Panc1 (cell line): ENCODE data around the gene SLC6A2. TPM values are rescaled to one million over a fixed set of nuclear protein-coding genes. Genes with fewer than 3 reads are reported as not detected.

Source experiments
- ATAC-seq: fragments of 200-7000 bp; cut with Tn5 transposase; 2 replicates; pipeline ENCODE4 v1.9.1; 2020; ENCODE audit warnings: mild to moderate bottlenecking, moderate library complexity
- BruUV-seq: library from RNA; stranded (reverse); fragments of 400-500 nt; replicated peaks from 2 replicates; lab custom pipeline; 2021; lab: Mats Ljungman, UMichigan
- CTCF ChIA-PET: fragments of 300-600 bp; sonication (Branson Sonifier 250); formaldehyde crosslinking; loops from one replicate; lab custom pipeline; 2022; ENCODE audit warnings: antibody characterized with exemption; lab: Charles Lee
- POLR2A ChIA-PET: fragments of 300-600 bp; sonication (Branson Sonifier 250); formaldehyde crosslinking; loops from one replicate; lab custom pipeline; 2022; ENCODE audit warnings: antibody characterized with exemption; lab: Charles Lee
- DNase-seq: peaks from one replicate; pipeline ENCODE4 v3.0.0-alpha.2; 2010; ENCODE audit warnings: low read depth, low spot score
- H3K27ac ChIP-seq: 2 replicates; pipeline ENCODE4 v1.5.1; 2011; ENCODE audit warnings: mild to moderate bottlenecking, low read length, inconsistent platforms
- H3K27me3 ChIP-seq: fragments of 200-500 bp; sonication (Bioruptor generic); 2 replicates; pipeline ENCODE4 v1.6.0; 2014; ENCODE audit warnings: low read length, inconsistent platforms; ENCODE audit not compliant: control insufficient read depth, insufficient read depth
- H3K36me3 ChIP-seq: fragments of 200-500 bp; sonication (Bioruptor generic); 2 replicates; pipeline ENCODE4 v1.5.1; 2014; ENCODE audit warnings: inconsistent platforms, mild to moderate bottlenecking, low read length, moderate library complexity; ENCODE audit not compliant: control insufficient read depth, insufficient read depth
- H3K4me1 ChIP-seq: 2 replicates; pipeline ENCODE4 v1.5.1; 2011; ENCODE audit warnings: inconsistent platforms, mild to moderate bottlenecking, low read length, moderate library complexity; ENCODE audit not compliant: control insufficient read depth, insufficient read depth
- H3K4me3 ChIP-seq, 2 experiments: 2 replicates each; pipeline ENCODE4 v1.5.1; 2011 to 2012; ENCODE audit warnings: low read depth in 2 of 2, low read length in 2 of 2, mild to moderate bottlenecking in 2 of 2, inconsistent platforms in 1 of 2, moderate library complexity in 1 of 2
- H3K9me3 ChIP-seq: fragments of 200-500 bp; sonication (Bioruptor generic); 2 replicates; pipeline ENCODE4 v1.5.1; 2014; ENCODE audit warnings: low read depth, mild to moderate bottlenecking, inconsistent platforms, low read length, moderate library complexity; ENCODE audit not compliant: control insufficient read depth, insufficient read depth
- CTCF ChIP-seq: fragments of 450-650 bp; IDR thresholded peaks from 2 replicates; pipeline ENCODE4 v1.5.1; 2017; ENCODE audit warnings: mild to moderate bottlenecking
- POLR2AphosphoS5 ChIP-seq: IDR thresholded peaks from 2 replicates; pipeline ENCODE4 v1.6.1; 2012; ENCODE audit warnings: mild to moderate bottlenecking, low read depth, low read length, moderate library complexity
- REST ChIP-seq, 2 experiments: IDR thresholded peaks; 2 replicates each; pipeline ENCODE4 v1.6.1; 2011 to 2012; ENCODE audit warnings: low read depth in 2 of 2, control low read depth in 1 of 2, low read length in 1 of 2, mild to moderate bottlenecking in 1 of 2, moderate library complexity in 1 of 2; ENCODE audit not compliant: insufficient read depth in 1 of 2
- SIN3A ChIP-seq: IDR thresholded peaks from 2 replicates; pipeline ENCODE4 v1.6.1; 2012; ENCODE audit warnings: low read depth, mild to moderate bottlenecking, low read length, moderate library complexity, borderline replicate concordance; ENCODE audit not compliant: insufficient read depth
- TCF7L2 ChIP-seq: IDR thresholded peaks from 2 replicates; pipeline ENCODE4 v1.6.1; 2011; ENCODE audit warnings: mild to moderate bottlenecking, low read depth, low read length, inconsistent platforms
- in situ Hi-C: cut with HindIII; loops from 2 replicates; pipeline ENCODE4 v1.10.0; 2016; ENCODE audit warnings: low sequenced_read_pairs, low pct_unique_long_range_greater_than_20kb
- intact Hi-C: fragments of 100-400 bp; cut with micrococcal nuclease; formaldehyde crosslinking; loops from one replicate; pipeline ENCODE4 v1.10.0; 2022; ENCODE audit not compliant: unreplicated experiment
- total RNA-seq: library from RNA; stranded (reverse); gene quantifications from one replicate; pipeline ENCODE4 v1.2.1, GENCODE V29; 2021; ENCODE audit not compliant: unreplicated experiment

The SLC6A2 gene
- total RNA-seq, 1 experiment from 2014 or later: 0.10 TPM

- Histone ChIP-seq H3K27ac (no peak overlapping the region), H3K4me3 (no peak overlapping the region), H3K27me3 (no peaks in the 10 kb centered on the region), H3K9me3 (no peaks in the 10 kb centered on the region), H3K36me3 (no peaks in the 10 kb centered on the region), H3K4me1 (no peaks in the 10 kb centered on the region)
- ATAC-seq (no peak), DNase-seq (no peak)
- CTCF ChIA-PET: no interaction called here
- POLR2A ChIA-PET: no interaction called here
- BruUV-seq: no TSS peak
- intact Hi-C loops: no loop called here
- TF ChIP-seq REST (IDR thresholded peaks at IDR 0.05; ENCODE audit: insufficient read depth in 1 of 2, low read depth in 2 of 2, low read length in 1 of 2) (no peak), TCF7L2 (no peak), POLR2AphosphoS5 (no peak), CTCF (no peak), SIN3A (no peak)
- in situ Hi-C loops: no loop called here
Measured at GRCh38 chr16:55685973-55686372, 30.2 kb downstream of the SLC6A2 start.

- DNase-seq (no peak), ATAC-seq (no peak)
- Histone ChIP-seq H3K4me3 (no peak overlapping the region), H3K36me3 (no peaks in the 10 kb centered on the region), H3K9me3 (no peaks in the 10 kb centered on the region), H3K4me1 (no peaks in the 10 kb centered on the region), H3K27me3 (no peaks in the 10 kb centered on the region), H3K27ac (no peak overlapping the region)
- no TSS peak for BruUV-seq
- TF ChIP-seq REST (IDR thresholded peaks at IDR 0.05; ENCODE audit: insufficient read depth in 1 of 2, low read depth in 2 of 2, low read length in 1 of 2): no peak
- TF ChIP-seq POLR2AphosphoS5: no peak
- intact Hi-C loops (no loop called here), in situ Hi-C loops (no loop called here)
- ChIA-PET CTCF (no interaction called here), POLR2A (no interaction called here)
Measured at GRCh38 chr16:55686671-55687070, 30.9 kb downstream of the SLC6A2 start.
